Midbrain (tissue), 1 donor: ENCODE data around the gene STAG3.
A peak's percentile ranks its signal among the peaks of the same experiment; 100 is the strongest.
"Not testable (repeated sequence)": the region's sequence is repeated elsewhere in the genome, so short reads cannot be mapped to it uniquely, and the experiment has no call there.

ENCODE experiments used
- DNase-seq: peaks from one replicate; lab custom pipeline; 2025; lab: John Stamatoyannopoulos, UW

STAG3 gene

DNA sequence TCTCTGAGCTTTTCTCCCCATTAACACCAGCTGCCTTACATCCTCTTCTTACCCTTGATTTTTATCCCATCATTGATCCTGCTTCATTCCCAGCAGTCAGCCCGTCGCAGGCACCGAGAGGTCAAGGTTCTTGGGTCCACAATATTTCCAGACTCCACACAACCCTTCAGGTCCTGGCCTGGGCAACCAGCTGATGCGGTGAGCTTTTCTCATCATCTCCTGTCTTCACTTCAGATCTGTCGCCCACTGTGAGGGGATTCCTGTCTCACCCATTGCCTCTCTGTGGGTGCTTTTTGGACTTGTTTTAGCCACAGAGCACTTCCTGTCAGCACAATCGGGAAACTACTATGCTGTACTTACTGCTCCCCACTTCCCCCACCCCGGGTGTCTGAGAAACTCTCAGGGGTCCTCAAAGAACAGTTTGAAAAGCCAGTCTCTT lies 33.6 kb downstream of the STAG3 start:
- no peak for DNase-seq

DNA sequence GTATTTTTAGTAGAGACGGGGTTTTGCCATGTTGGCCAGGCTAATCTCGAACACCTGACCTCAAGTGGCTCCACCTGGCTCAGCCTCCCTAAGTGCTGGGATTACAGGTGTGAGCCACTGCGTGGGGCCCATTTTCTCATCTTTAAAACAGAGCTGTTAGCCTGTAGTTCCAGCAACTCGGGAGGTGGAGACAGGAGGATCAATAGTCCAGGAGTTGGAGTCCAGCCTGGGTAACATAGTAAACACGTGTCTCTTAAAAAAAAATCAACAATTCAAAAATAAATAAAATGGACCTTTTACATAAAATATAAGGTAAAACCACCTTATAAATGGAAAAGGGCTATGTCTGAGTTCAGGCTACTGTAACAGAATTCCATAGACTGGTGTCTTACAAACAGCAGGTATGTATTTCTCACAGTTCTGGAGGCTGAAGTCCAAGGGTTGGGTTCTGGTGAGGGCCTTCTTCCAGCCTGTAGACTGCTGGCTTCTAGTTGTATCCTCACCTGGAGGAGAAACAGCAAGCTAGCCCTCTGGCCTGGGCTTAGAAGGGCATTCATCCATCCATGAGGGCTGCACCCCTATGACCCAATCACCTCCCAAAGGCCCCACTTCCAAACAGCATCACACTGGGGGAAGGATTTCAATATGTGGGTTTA lies 35.0 kb downstream of the STAG3 start:
- DNase-seq, result no peak

DNA sequence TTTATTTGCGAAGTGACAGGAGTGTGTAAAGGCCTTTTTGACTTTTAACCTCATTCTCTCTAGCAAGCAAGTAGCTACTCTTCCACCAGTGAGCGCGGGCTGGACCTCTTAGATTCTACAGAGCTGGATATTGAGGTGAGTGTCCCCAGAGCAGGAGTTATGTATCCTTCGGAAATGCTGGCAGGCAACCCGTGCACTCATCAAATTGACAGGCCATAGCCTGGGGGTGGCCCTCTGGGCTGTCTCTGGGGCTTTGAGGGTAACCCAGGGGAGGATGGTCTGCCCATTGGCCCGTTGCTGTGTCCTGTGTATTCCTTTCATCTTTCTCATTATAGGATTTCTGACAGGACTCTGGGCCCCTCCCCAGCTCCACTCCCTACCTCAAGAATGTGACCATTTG lies 36.0 kb downstream of the STAG3 start:
- no peak for DNase-seq

DNA sequence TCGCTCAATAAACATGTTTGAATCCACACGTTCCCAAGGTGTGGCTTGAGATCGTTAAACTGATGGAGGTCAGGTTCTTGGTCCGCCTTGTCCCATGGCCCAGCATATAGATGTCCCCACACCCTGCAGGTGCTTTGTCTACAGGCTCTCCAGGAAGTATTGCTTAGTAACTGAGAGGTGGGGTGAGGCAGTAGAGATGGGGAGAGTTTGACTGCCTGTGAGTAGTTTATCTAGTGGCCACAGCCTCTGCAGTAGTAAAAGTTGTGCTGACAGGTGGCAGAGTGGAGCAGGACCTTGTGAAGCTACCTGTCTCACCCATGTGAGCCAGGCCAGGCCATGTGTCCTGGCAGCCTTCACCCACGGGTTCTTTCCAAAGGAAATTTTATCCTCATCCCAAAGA lies 36.6 kb downstream of the STAG3 start:
- not testable (repeated sequence) for DNase-seq

DNA sequence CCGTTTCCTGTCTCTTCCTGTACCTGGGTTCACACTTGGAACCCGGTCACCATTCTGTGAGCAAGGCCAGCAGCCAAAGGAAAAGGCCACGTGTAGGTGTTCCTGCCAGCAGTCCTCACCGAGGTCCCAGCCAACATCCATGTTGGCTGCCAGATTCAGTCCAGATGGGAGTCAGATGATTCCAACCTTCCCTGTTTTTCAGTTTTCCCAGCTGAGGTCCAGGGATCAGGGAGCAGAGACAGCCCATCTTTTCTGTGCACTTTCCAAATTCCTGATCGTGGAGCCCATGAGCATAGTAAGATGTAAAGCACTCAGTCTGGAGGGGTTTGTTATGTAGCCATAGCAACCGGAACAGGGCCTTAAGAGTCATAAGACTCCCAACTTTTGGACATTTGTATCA lies 38.2 kb downstream of the STAG3 start:
- DNase-seq, result peak; percentile 59

DNA sequence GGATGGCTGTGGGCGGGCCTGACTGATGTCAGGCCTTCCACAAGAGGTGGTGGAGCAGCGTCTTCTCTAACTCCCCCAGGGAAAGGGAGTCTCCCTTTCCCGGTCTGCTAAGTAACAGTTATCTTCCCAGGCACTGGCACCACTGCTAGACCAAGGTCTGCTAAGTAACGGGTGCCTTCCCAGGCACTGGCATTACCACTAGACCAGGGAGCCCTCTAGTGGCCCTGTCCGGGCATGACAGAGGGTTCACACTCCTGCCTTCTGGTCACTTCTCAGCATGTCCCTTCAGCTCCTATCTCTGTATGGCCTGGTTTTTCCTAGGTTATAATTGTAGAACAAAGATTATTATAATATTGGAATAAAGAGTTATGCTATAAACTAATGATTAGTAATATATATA lies 40.2 kb downstream of the STAG3 start:
- peak; percentile 70 for DNase-seq

DNA sequence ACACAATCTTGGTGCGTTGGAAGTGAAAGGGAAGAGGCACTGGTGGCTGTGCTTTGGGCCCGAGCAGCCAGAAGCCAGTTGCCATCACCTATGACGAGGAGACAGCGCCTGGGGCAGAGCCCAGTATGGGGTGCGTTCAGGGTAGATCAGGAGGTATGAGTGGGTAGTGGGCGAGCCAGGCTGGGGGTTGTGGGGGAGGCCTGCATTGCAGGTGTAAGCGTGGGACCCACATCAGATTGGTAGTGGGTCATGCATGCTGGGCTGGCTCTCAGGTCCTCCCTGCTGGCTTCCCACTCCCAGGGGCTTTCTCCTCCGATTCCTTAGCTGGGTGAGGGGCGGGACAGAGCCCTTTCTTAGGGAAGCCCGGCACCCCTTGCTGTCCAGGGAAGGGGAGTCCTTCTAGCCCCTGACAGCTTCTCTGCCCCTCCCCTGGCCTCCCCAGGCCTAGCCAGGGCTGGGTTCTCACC lies 41.6 kb downstream of the STAG3 start:
- DNase-seq, result no peak

DNA sequence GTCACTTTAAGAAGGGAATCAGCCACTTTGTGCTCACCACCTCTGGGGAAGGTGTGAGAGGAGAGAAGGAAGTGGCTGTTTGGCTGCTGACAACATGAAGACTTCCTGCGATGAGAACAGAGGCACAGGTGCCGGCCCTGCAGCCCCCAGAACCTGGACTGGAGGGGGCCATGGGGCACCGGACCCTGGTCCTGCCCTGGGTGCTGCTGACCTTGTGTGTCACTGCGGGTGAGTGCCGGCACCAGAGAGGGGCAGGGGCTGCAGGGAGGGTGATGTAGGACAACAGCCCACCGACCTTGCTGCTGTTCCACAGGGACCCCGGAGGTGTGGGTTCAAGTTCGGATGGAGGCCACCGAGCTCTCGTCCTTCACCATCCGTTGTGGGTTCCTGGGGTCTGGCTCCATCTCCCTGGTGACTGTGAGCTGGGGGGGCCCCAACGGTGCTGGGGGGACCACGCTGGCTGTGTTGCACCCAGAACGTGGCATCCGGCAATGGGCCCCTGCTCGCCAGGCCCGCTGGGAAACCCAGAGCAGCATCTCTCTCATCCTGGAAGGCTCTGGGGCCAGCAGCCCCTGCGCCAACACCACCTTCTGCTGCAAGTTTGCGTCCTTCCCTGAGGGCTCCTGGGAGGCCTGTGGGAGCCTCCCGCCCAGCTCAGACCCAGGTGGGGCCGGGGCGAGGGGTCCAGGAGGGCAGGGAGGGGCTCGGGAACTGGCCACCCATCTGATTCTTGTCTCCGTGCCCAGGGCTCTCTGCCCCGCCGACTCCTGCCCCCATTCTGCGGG lies 42.3 kb downstream of the STAG3 start, which contains the start of gene PVRIG:
Gene PVRIG, plus strand, starts transcription at position 149 of the 785 bp plus-strand sequence. Its CDS starts 22 bp downstream, at position 171.
- DNase-seq, result not testable (repeated sequence)

DNA sequence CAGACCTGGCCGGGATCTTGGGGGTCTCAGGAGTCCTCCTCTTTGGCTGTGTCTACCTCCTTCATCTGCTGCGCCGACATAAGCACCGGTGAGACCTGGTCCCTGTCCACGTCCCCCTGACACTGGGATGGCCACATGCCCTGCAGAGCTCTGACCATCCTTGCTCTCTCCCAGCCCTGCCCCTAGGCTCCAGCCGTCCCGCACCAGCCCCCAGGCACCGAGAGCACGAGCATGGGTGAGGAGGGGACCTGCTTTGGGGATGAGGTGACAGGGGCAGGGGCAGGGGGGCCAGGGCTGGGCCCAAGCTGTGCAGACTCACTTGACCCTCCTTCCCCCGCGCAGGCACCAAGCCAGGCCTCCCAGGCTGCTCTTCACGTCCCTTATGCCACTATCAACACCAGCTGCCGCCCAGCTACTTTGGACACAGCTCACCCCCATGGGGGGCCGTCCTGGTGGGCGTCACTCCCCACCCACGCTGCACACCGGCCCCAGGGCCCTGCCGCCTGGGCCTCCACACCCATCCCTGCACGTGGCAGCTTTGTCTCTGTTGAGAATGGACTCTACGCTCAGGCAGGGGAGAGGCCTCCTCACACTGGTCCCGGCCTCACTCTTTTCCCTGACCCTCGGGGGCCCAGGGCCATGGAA lies 43.0 kb downstream of the STAG3 start:
- no peak for DNase-seq

DNA sequence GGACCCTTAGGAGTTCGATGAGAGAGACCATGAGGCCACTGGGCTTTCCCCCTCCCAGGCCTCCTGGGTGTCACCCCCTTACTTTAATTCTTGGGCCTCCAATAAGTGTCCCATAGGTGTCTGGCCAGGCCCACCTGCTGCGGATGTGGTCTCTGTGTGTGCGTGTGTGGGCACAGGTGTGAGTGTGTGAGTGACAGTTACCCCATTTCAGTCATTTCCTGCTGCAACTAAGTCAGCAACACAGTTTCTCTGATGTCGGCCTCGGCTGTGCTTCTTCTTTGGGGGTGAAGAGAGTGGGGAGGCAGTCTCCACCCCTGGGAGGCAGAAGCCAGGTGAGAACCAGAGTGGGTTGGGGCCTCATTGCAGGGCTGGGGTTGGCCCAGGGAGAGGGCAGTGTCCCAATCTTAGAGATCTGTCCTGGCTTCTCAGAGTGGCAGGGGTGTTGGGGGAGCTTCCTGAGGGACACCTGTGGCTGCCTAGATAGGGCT lies 43.6 kb downstream of the STAG3 start:
- DNase-seq, result no peak

DNA sequence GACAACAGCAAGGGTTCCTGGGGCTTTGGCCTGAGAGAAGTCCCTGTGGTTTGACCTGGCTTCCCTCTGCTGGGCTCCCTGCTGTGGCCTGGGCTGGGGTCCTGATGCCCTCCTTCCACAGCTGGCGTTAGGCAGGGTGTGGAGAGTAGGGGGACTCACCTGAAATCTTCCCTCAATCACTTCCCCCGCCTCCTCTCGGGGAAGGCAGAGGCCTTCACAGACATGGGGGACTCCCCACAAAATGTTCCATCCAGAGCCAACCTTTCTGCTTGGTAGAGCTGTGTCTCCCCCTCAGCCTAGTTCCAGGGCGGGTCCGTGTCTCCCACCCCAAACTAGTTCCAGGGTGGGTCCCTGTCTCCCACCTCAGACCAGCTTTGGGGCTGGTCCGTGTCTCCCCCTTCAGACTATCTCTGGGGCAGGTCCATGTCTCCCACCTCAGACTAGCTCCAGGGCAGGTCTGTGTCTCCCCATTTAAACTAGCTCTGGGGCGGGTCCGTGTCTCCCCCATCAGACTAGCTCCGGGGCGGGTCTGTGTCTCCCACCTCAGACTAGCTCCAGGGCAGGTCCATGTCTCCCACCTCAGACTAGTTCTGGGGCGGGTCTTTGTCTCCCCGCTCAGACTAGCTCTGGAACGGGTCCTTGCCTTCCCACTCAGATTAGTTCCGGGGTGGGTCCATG lies 44.2 kb downstream of the STAG3 start:
- DNase-seq, result no peak

DNA sequence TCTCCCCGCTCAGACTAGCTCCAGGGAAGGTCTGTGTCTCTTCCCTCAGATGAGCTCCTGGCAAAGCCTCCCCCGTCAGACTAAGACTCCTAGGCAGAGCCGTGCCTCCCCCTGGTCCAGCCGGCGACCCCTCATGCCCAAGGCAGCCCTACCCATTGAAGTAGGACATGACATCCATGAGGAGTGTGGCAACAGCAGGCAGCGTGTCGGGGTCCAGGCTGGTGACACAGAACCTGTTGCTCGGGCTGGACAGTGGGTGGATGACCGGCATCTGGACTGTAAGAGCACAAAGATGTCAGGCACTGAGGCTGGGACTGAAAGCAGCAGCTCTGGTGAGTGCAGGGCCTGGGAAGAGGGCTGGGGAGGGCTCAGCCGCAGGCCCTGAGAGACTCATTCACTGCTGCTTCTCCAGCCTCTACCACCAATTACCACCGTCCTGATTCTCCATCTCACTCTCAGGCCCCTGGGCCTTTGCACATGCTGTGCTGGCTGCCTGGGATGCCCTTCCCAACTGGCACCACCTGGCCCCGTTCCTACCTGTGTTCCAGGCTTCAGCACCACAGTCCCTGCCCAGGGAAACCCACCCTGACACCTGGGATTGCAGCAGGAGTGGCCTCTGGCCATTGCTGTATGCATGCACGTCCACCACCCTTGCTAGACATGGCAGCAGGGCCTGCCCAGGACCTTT lies 44.9 kb downstream of the STAG3 start:
- no peak for DNase-seq

DNA sequence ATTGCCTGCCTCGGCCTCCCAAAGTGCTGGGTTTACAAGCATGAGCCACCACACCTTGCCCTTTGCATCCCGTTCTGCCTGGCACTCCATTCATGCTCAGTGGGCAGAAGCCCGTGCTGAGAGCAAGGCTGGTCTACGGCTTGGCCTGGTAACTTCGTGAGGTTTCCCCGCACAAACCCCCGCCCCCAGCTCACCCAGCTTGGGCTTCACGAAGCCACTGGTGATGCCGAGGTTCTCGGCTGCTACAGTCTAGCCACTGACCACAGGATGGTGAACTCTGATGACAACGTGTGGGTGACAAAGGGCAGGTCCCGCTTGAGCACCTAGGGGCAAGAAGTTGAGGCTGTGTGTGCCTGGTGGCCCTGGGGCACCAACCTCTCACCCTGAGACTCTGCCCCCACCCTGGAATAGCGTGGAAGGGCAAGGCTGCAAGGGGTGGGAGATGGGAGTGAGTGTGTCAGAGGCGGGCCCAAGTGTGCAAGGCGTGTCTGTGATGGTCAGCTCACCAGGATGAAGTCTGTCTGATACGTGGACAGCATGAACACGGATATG lies 45.7 kb downstream of the STAG3 start:
- DNase-seq, result not testable (repeated sequence)

DNA sequence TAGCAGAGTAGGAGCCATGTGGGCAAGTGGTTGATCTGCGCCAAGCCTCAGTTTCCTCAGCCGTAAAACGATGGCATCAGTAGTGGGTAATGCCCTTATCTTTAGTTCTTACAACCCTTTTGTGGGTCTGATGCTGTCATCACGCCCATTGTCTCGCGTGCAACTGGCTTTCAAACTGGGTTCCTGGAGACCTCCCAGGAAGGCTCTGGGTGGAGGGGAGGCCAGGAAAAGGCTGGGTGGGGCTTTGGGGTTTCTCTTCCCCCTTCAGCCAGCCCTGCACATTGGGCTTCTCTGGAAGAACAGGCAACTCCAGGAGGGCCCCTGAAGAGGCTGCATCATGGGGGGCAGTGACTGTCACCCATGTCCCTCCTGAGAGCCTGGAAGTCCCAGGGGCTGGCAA lies 47.2 kb downstream of the STAG3 start:
- DNase-seq, result not testable (repeated sequence)

DNA sequence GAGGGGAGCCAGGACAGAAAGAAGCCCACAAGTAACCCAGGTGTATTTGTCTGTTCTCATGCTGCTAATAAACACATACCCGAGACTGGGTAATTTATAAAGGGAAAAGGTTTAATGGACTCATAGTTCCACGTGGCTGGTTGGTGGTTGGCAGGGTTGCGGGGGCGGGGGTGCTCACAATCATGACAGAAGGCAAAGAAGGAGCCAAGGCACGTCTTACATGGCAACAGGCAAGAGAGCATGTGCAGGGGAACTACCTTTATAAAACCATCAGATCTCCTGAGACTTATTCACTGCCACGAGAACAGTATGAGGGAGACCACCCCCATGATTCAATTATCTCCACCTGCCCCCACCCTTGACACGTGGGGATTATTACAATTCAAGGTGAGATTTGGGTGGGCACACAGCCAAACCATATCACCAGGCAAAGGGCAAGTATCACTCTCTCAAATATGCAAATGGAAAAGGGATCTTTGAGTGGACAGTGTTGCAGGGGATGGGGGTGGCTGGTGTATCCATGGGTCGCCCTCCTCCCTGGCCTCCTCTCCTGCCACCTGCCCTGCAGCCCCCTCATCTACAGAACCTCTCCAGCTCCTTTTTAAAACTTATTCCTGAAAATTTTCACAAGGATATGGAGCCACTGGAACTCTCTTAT lies 57.1 kb downstream of the STAG3 start:
- not testable (repeated sequence) for DNase-seq

DNA sequence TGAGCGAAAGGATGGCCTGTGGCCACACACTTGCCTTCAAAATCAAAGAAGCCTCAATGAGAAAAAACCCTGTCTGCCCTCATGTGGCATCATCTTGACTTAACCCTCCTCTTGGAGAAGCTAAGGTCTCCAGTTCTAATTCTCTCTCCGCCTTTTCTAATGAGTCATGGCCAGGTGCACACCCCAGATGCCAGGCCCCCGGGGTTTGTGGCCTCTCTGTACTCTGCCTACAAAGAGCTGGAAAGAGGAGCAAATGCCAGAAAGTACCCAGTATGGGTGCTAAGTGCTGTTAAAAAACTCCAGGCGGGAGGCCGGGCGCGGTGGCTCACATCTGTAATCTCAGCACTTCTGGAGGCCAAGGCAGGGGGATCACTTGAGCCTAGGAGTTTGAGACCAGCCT lies 62.3 kb downstream of the STAG3 start:
- DNase-seq, result not testable (repeated sequence)

DNA sequence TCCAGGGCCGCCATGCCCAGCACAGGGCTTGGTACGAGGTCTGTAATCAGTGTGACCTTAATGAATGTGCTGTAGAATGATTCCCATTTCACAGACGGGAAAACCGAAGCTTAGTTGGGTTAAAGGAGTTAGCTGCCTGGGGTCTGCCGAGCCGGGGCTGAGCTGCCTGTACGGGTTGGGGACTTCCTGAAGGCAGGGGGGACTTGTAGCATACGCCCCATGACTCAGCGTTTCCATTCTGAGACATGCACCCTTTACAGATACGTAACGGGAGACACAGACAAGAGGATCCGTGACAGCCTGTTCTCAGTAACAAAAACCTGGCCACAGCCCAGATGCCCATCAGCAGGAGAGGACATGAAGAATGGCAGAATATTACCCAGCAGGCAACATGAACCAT lies 65.7 kb downstream of the STAG3 start:
- DNase-seq, result not testable (repeated sequence)

DNA sequence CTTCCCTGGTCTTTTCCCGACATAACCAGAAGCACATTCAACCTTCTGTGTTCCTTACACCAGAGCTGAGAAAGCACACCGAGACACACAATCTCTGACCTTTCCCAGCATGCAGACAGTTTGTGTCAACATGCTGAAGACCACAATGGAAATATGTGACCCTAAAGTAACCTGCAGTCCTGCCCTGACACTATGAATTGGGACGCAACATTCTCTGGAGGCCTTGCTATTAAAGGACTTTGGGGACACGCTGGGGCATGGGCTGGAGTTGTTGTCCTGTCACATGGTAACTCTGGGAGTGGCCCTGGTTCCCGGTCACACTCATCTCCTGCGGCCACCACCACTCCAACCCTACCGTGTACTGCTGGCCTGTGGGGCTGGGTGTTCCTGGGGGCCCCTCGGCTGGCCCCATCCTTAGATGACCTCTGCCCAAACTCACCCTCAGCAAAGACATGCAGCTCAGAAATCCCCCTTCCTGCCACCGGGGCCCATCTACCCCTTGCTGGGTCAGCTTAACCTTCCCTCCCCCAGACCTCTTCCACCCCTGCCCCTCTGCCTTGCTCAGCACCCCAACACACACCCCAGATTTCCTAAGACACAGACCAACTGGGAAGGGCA lies 67.4 kb downstream of the STAG3 start:
- not testable (repeated sequence) for DNase-seq

DNA sequence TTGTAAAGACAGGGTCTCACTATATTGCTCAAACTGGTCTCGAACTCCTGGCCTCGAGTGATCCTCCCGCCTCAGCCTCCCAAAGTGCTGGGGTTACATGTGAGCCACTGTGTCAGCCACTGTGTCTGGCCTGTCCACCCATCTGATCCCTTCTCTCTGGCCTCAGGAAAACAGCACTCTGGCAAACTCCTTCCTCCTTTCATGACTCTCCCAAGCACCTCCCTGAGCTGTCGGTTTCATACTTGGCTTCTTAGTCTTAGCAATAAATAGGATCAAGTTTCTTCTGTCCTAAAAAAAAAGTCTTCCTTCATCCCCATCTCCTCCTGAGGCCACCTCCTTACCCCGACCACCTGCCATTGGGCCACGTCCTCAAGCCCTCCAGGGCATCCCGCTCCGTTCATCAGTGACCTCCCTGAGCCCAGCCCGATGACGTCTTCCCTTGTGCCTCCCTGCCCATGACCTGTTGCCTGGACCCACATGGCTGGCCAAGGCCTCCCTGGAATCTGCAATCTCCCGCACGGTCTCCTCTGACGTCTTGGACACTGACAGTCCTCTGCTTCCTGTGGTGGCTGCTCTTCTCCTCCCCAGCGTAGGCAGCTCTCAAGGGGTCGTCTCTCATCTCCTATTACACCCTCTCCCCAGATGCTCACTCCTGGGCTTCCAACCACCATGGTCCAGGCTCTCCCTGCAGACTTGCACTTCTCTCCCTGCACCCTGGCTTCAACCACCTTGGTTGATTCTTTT lies 68.6 kb downstream of the STAG3 start:
- DNase-seq, result not testable (repeated sequence)

DNA sequence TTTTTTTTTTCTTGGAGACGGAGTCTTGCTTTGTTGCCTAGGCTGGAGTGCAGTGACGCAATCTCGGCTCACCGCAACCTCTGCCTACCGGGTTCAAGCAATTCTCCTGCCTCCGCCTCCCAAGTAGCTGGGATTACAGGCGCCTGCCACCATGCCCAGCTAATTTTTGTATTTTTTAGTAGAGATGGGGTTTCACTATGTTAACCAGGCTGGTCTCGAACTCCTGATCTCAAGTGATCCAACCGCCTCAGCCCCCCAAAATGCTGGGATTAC lies 69.1 kb downstream of the STAG3 start:
- not testable (repeated sequence) for DNase-seq
